Measurements from ENCODE around the gene CYP2A13.

- TF ChIP-seq EZH2 (IDR thresholded peaks at IDR 0.05; ENCODE audit: low read length): no peak
- TF ChIP-seq, protein P1, sequence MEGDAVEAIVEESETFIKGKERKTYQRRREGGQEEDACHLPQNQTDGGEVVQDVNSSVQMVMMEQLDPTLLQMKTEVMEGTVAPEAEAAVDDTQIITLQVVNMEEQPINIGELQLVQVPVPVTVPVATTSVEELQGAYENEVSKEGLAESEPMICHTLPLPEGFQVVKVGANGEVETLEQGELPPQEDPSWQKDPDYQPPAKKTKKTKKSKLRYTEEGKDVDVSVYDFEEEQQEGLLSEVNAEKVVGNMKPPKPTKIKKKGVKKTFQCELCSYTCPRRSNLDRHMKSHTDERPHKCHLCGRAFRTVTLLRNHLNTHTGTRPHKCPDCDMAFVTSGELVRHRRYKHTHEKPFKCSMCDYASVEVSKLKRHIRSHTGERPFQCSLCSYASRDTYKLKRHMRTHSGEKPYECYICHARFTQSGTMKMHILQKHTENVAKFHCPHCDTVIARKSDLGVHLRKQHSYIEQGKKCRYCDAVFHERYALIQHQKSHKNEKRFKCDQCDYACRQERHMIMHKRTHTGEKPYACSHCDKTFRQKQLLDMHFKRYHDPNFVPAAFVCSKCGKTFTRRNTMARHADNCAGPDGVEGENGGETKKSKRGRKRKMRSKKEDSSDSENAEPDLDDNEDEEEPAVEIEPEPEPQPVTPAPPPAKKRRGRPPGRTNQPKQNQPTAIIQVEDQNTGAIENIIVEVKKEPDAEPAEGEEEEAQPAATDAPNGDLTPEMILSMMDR (optimal IDR thresholded peaks at IDR 0.05 in 1 of 3, IDR thresholded peaks at IDR 0.05 in 1 of 3, conservative IDR thresholded peaks at IDR 0.05 in 1 of 3; ENCODE audit: extremely low read depth in 1 of 3, insufficient read depth in 2 of 3, low read length in 3 of 3): no peak
These were observed 7.5 kb downstream of the CYP2A13 start for GRCh38 chr19:41095703-41096102.

Measured in keratinocyte (primary cell).